Type B pancreatic cell (in vitro differentiated cells): Measurements from ENCODE around the gene CCDC116. TPM values are rescaled to one million over a fixed set of nuclear protein-coding genes. Genes with fewer than 3 reads are reported as not detected.
"Not testable (repeated sequence)": the region's sequence is repeated elsewhere in the genome, so short reads cannot be mapped to it uniquely, and the experiment has no call there.

Experiments used
- DNase-seq: peaks from one replicate; pipeline ENCODE4 v3.0.0; 2021; ENCODE audit warnings: mixed read lengths; ENCODE audit not compliant: unreplicated experiment; ENCODE audit errors: extremely low spot score
- H3K27ac Mint-ChIP-seq: 2 replicates; pipeline ENCODE4 v1.8.0; 2021; ENCODE audit warnings: mild to moderate bottlenecking, mixed read lengths
- H3K27me3 Mint-ChIP-seq: 2 replicates; pipeline ENCODE4 v1.8.0; 2021; ENCODE audit warnings: mixed read lengths
- H3K36me3 Mint-ChIP-seq: 2 replicates; pipeline ENCODE4 v1.8.0; 2021; ENCODE audit warnings: mixed read lengths
- H3K4me1 Mint-ChIP-seq: one replicate; pipeline ENCODE4 v1.8.0; 2021; ENCODE audit warnings: mixed read lengths; ENCODE audit not compliant: unreplicated experiment
- H3K4me3 Mint-ChIP-seq: 2 replicates; pipeline ENCODE4 v1.8.0; 2021; ENCODE audit warnings: mild to moderate bottlenecking, mixed read lengths
- H3K9me3 Mint-ChIP-seq: 2 replicates; pipeline ENCODE4 v1.8.0; 2021; ENCODE audit warnings: mixed read lengths
- CTCF ChIP-seq: fragments of 200-600 bp; sonication (generic); conservative IDR thresholded peaks from 2 replicates; pipeline ENCODE4 v1.5.0; 2021; ENCODE audit warnings: antibody characterized with exemption, mild to moderate bottlenecking
- total RNA-seq: library from RNA; stranded (reverse); gene quantifications from 2 replicates; pipeline ENCODE4 v1.2.1, GENCODE V29; 2021; ENCODE audit warnings: low replicate concordance

The CCDC116 gene
- total RNA-seq, 1 donor from 2014 or later: 0.87 TPM

- Mint-ChIP-seq H3K27ac (no peak overlapping the region), H3K9me3 (no peaks in the 10 kb centered on the region), H3K4me3 (no peak overlapping the region), H3K36me3 (peaks cover 12% of the 10 kb centered on the region), H3K4me1 (no peaks in the 10 kb centered on the region), H3K27me3 (no peaks in the 10 kb centered on the region)
- TF ChIP-seq CTCF: no peak
- no peak for DNase-seq
Measured at GRCh38 chr22:21677606-21678443, 45.3 kb downstream of the CCDC116 start.

GRCh38 chr22:21678842-21679241, 46.3 kb downstream of the CCDC116 start:
- peaks cover 12% of the 10 kb centered on the region for H3K36me3 Mint-ChIP-seq
- H3K9me3 Mint-ChIP-seq, H3K4me3 Mint-ChIP-seq, H3K27ac Mint-ChIP-seq, H3K4me1 Mint-ChIP-seq, DNase-seq, H3K27me3 Mint-ChIP-seq: not testable (repeated sequence)

- no peaks in the 10 kb centered on the region for H3K27me3 Mint-ChIP-seq
- H3K36me3 Mint-ChIP-seq: peaks cover 12% of the 10 kb centered on the region
- no peak overlapping the region for H3K4me3 Mint-ChIP-seq
- no peak for DNase-seq
- no peak for TF ChIP-seq CTCF
- H3K9me3 Mint-ChIP-seq: no peaks in the 10 kb centered on the region
- H3K27ac Mint-ChIP-seq: no peak overlapping the region
- H3K4me1 Mint-ChIP-seq: no peaks in the 10 kb centered on the region
Measured at GRCh38 chr22:21679383-21679782, 46.8 kb downstream of the CCDC116 start.

GRCh38 chr22:21680830-21681565, 48.4 kb downstream of the CCDC116 start:
- no peak for DNase-seq

GRCh38 chr22:21681566-21682370, 49.2 kb downstream of the CCDC116 start:
- Mint-ChIP-seq H3K36me3 (peaks cover 8% of the 10 kb centered on the region), H3K4me1 (no peaks in the 10 kb centered on the region), H3K9me3 (no peaks in the 10 kb centered on the region), H3K27me3 (no peaks in the 10 kb centered on the region), H3K27ac (no peak overlapping the region), H3K4me3 (no peak overlapping the region)
- TF ChIP-seq CTCF: no peak
- DNase-seq: no peak

More at GRCh38 chr22:21680830-21681565, 48.4 kb downstream of the CCDC116 start:
- peaks cover 8% of the 10 kb centered on the region for H3K36me3 Mint-ChIP-seq
- no peaks in the 10 kb centered on the region for H3K9me3 Mint-ChIP-seq
- no peaks in the 10 kb centered on the region for H3K4me1 Mint-ChIP-seq
- TF ChIP-seq CTCF: no peak
- no peak overlapping the region for H3K4me3 Mint-ChIP-seq
- no peaks in the 10 kb centered on the region for H3K27me3 Mint-ChIP-seq
- H3K27ac Mint-ChIP-seq: no peak overlapping the region
